K562 (cell line): ENCODE data around the gene KIF17. TPM values are rescaled to one million over a fixed set of nuclear protein-coding genes. Genes with fewer than 3 reads are reported as not detected.

Experiments used
- CXXC5 ChIP-seq: fragments of 250-450 bp; sonication (Bioruptor Pico); IDR thresholded peaks from 2 replicates; pipeline ENCODE4 v1.8.0; 2022; ENCODE audit warnings: inconsistent platforms, mild to moderate bottlenecking, moderate library complexity
- MTA1 ChIP-seq: fragments of 450-650 bp; IDR thresholded peaks from 2 replicates; pipeline ENCODE4 v1.6.1; 2017; ENCODE audit warnings: borderline replicate concordance
- MYC ChIP-seq, 2 experiments: fragments of 250-450 bp in 1 of 2; sonication (Bioruptor Pico) in 1 of 2; IDR thresholded peaks; 2 replicates each; pipeline versions ENCODE4 v1.5.1 to v1.6.1; 2012 to 2021; ENCODE audit warnings: low read depth in 2 of 2, borderline replicate concordance in 1 of 2, improper control_type of control experiment in 1 of 2, low read length in 1 of 2, mild to moderate bottlenecking in 1 of 2, moderate library complexity in 1 of 2
- POLR2AphosphoS5 ChIP-seq: IDR thresholded peaks from 2 replicates; pipeline ENCODE4 v1.6.1; 2011; ENCODE audit warnings: mild to moderate bottlenecking, low read depth, low read length, moderate library complexity; ENCODE audit not compliant: control insufficient read depth, insufficient read depth
- RBBP5 ChIP-seq: fragments of 200-600 bp; sonication (generic); IDR thresholded peaks from 2 replicates; pipeline ENCODE4 v1.6.1; 2012; ENCODE audit warnings: borderline replicate concordance, mild to moderate bottlenecking, low read length, control low read depth, inconsistent platforms; ENCODE audit not compliant: insufficient read depth, poor library complexity, severe bottlenecking
- SP2 ChIP-seq: IDR thresholded peaks from 2 replicates; pipeline ENCODE4 v1.6.1; 2011; ENCODE audit warnings: mild to moderate bottlenecking, low read depth, low read length, moderate library complexity; ENCODE audit not compliant: poor library complexity, severe bottlenecking; ENCODE audit errors: extremely low read depth
- polyA plus RNA-seq, 8 experiments: library from polyadenylated mRNA; depleted of rRNA in 4 of 8; stranded (reverse) in 5 of 8; unstranded in 3 of 8; fragments of >200 nt; fragmentation: Nextera tagmentation in 2 of 8; fragmentation: Illumina TruSeq in 1 of 8; extraction: Ambion mirVana in 2 of 8; extraction: Trizol in 1 of 8; gene quantifications; 2 replicates each; pipeline versions ENCODE4 v1.2.1 to v1.2.3, GENCODE V29; 2011 to 2014; ENCODE audit warnings: inconsistent platforms in 1 of 8, missing spikeins in 1 of 8
- total RNA-seq, 7 experiments: library from RNA; depleted of rRNA in 6 of 7; stranded (reverse); fragments of >200 nt in 6 of 7; fragmentation: Illumina TruSeq in 2 of 7; extraction: Trizol in 2 of 7; gene quantifications; 2 replicates each; pipeline versions ENCODE4 v1.2.1 to v1.2.3, GENCODE V29; 2011 to 2021; ENCODE audit warnings: low replicate concordance in 1 of 7
- TF ChIP-seq, protein P1 (sequence below): sonication (generic); formaldehyde crosslinking; IDR thresholded peaks from 2 replicates; pipeline ENCODE4 v1.8.1; 2023; ENCODE audit warnings: mild to moderate bottlenecking, missing genetic modification reagents, moderate library complexity

KIF17 gene
- total and polyA plus RNA-seq, 9 of the 15 experiments (the other 6 are each of a cell fraction or from before 2014, with no cell fraction given) = 0.04 to 0.47 (median 0.18) TPM; not detected in 5

DNA sequence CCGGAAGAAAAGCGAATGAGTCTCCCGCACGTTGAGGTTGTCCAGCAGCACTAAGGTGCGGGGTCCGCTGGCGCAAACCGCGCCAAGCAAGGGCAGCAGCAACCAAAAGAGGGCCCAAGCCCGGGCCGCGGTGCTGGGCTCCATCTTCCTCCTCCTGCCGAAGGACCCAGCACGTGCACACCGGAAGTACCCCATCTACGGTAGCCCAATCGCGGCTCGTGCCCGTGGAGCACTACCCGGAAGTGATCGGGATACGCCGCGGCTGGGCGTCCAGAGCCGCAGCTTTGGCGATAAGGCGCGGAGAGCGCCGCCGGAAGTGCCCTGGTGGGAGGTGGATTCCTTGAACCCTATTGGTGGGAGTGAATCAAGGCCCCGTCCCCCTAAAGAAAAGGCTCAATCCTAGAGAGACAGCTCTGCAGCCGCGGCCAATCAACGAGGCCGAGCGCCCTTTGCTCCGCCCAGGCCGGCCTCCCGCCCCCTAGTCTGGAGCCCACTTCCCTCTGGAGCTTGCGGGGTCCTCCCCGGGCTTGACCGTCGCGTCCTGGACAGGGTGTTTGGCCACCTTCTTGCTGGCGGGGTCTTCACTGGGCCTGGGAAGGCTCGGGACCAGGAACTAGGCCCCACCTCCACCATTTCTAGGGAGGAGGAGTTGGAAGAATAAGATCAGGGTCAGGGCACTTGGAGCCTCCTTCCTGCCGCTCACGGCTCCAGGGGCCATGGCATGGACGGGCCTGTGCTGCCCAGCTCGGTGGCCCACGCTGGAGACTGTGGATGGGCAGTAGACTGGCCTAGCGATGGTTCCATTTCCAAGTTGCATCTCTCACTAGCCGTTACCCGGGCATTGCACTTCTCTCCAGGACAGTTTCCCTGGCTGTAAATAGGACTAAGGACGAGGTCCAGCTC, 56.3 kb downstream of the KIF17 start, which contains the start of gene DDOST (continued):
- TF ChIP-seq, protein P1, sequence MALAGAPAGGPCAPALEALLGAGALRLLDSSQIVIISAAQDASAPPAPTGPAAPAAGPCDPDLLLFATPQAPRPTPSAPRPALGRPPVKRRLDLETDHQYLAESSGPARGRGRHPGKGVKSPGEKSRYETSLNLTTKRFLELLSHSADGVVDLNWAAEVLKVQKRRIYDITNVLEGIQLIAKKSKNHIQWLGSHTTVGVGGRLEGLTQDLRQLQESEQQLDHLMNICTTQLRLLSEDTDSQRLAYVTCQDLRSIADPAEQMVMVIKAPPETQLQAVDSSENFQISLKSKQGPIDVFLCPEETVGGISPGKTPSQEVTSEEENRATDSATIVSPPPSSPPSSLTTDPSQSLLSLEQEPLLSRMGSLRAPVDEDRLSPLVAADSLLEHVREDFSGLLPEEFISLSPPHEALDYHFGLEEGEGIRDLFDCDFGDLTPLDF (CRISPR knock-in tag) = no peak
- TF ChIP-seq SP2 = peak; percentile 87
- peak; percentile 95 for TF ChIP-seq RBBP5
- peak; percentile 80 for TF ChIP-seq POLR2AphosphoS5
- TF ChIP-seq MTA1 = no peak
- peak; percentile 100 for TF ChIP-seq CXXC5 (CRISPR knock-in tag)
- peak; percentile 83 for TF ChIP-seq MYC (IDR thresholded peaks at IDR 0.05; ENCODE audit: low read depth, low read length)
- peak; percentile 39; the same call in 1 of the 2 replicates for TF ChIP-seq MYC (CRISPR knock-in tag; IDR thresholded peaks at IDR 0.05; ENCODE audit: borderline replicate concordance, low read depth)
